ENCODE data around the gene PM20D1.
"Not testable (repeated sequence)": the region's sequence is repeated elsewhere in the genome, so short reads cannot be mapped to it uniquely, and the experiment has no call there.

PM20D1 gene

GRCh38 chr1:205832326-205832751 is 17.6 kb downstream of the PM20D1 start:
- TF ChIP-seq ZFX (IDR thresholded peaks at IDR 0.05) (no peak), CTCF (conservative IDR thresholded peaks at IDR 0.05) (no peak)
- H3K27ac ChIP-seq: no peak overlapping the region

- TF ChIP-seq ZFX (IDR thresholded peaks at IDR 0.05) (no peak), CTCF (conservative IDR thresholded peaks at IDR 0.05) (peak; percentile 65)
- no peak overlapping the region for H3K27ac ChIP-seq
Observed at GRCh38 chr1:205827623-205828022, 22.3 kb downstream of the PM20D1 start.

- TF ChIP-seq ZFX (IDR thresholded peaks at IDR 0.05) (no peak), CTCF (conservative IDR thresholded peaks at IDR 0.05) (no peak)
- H3K27ac ChIP-seq: no peak overlapping the region
Observed at GRCh38 chr1:205826995-205827394, 22.9 kb downstream of the PM20D1 start.

- TF ChIP-seq CTCF (conservative IDR thresholded peaks at IDR 0.05) (no peak), ZFX (IDR thresholded peaks at IDR 0.05) (no peak)
- H3K27ac ChIP-seq: no peak overlapping the region
Observed at GRCh38 chr1:205826016-205826806, 23.7 kb downstream of the PM20D1 start.

GRCh38 chr1:205824180-205824579 is 25.8 kb downstream of the PM20D1 start:
- TF ChIP-seq CTCF (conservative IDR thresholded peaks at IDR 0.05): 0 out of 2 replicates have a peak, but pooled peaks have one; percentile 6
- no peak for TF ChIP-seq ZFX (IDR thresholded peaks at IDR 0.05)
- H3K27ac ChIP-seq: peak overlapping the region; percentile 32; the same call in 1 of the 2 replicates

- H3K27ac ChIP-seq: not testable (repeated sequence)
Observed at GRCh38 chr1:205823260-205823659, 26.7 kb downstream of the PM20D1 start.

- TF ChIP-seq CTCF (conservative IDR thresholded peaks at IDR 0.05): no peak
- no peak overlapping the region for H3K27ac ChIP-seq
Observed at GRCh38 chr1:205822397-205822796, 27.5 kb downstream of the PM20D1 start.

- no peak overlapping the region for H3K27ac ChIP-seq
- TF ChIP-seq ZFX (IDR thresholded peaks at IDR 0.05) (no peak), CTCF (conservative IDR thresholded peaks at IDR 0.05) (no peak)
Observed at GRCh38 chr1:205817988-205818387, 31.9 kb downstream of the PM20D1 start.
